HG03066 (cell line): ENCODE data around the gene MACROD2.
A peak's percentile ranks its signal among the peaks of the same experiment; 100 is the strongest.

Experiments used
- ATAC-seq: cut with Tn5 transposase; IDR thresholded peaks from one replicate; pipeline ENCODE4 v1.9.1; 2021; ENCODE audit warnings: low read depth; ENCODE audit not compliant: unreplicated experiment

The MACROD2 gene

GRCh38 chr20:16058268-16058667, 2063.0 kb downstream of the MACROD2 start:
- no peak for ATAC-seq

DNA sequence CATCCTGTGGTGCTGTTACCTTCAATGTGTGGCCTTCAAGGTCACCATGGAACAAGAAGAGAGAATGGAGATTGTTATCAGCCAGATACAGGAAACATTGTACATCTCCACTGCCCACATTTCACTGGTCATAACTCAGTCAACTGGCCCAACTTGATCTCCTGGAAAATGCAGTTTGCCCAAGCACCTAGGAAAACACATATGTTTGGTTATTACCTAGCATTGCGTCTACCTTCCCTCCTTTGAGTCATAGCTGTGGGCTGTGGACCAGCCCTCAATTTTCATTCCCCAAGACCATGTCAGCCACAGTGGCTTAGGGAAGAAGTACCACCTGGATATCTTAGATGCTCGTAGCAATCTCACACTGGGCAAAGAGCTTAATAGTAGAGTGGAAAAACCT, 2064.5 kb downstream of the MACROD2 start:
- no peak for ATAC-seq

DNA sequence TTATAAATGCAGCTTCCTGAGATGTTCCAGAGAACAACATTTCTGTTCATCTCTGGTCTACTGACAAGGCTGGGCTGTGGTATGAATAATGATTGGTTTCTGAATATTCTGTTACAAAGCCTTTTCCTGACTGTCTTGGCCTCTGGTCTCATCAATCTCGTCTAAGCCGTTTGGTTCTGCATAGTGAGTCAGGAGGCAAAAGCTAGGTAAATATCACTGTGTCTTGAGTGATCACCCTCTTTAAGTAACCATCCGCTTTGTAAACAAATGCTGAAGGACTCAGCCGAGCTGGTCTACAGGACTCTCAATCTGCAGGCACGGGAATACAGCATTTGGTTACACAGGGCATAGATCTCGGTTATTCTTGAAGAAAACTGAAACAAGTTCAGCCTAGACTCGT, 2066.0 kb downstream of the MACROD2 start:
- ATAC-seq: no peak

DNA sequence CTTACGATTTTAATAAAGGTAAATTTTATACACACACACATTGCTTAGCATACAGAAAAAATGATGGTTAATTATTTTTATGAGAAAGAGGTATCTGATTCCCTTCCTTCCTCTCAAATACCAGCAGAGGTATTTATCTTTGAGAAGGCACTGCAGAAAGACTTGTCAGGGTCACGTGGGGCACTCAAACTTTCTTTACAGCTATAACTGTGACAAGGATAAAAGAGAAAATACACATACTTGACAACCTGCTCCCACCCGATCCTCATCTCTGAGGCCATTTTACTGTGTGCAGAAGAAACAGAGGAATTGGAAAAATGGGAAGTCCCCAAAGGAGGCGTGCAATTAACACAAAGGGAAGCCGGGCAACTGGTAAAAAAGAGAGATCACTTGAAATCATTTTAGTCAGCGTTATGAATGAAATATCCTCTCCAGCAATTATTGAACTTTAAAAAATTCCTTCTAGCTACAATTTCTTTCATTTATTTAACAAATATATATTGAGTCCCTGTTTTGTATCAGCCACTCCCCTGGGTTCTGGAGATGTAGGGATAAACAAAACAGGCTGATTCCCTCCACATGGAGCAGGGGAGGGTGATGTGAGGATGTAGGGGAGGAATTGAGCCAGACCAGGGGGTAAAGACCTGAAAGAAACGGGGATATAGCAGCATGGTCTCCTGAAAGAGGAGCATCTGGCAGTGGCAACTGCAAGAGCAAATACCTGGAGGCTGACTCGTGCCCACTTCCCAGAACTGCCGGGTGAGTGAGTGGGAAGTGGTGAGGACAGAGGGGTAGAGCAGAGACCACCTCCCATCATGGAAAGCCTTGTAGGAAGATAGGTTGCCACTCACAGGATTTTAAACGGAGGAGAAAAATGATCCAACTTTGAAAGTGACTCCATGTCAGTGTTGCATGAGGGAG, 2067.6 kb downstream of the MACROD2 start:
- ATAC-seq: no peak

DNA sequence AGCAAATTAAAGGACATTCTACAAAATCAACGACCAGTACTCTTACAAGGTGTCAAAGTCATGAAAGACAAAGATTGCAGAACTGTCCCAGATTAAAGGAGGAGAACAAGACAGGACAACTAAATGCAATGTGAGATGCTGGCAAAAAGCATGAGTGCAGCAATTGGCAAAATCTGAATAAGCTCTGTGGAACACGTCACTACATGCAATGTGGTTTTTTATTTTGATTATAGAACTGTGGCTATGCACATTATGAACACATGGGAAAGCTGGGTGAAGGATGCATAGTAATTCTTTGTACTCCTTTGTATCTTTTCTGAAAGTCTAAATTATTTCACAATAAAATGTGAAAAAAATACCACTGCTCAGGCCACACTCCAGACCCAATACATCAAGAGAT, 2068.6 kb downstream of the MACROD2 start:
- no peak for ATAC-seq

GRCh38 chr20:16064989-16065707, 2069.8 kb downstream of the MACROD2 start:
- ATAC-seq: no peak

DNA sequence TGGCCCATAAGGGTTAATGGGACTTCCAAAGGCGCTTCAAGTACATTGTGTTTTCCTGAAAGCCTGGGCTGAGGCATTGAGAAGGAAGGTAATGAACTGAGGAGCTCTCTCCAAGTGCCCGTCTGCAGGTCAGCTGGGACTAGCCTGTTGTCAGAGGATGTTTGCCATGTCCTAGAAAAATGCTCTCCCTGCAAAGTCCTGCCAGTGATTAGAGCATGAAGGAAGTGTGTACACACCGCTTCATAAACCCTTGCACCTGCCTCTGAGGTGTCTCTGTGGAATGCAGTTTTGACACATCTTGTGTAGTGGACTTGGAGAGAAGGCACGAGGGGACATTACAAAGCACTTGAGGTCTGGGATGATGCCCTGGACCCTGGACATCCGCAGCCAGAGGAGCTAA, 2071.3 kb downstream of the MACROD2 start:
- no peak for ATAC-seq

GRCh38 chr20:16069389-16070010, 2074.2 kb downstream of the MACROD2 start:
- ATAC-seq: peak; percentile 91

DNA sequence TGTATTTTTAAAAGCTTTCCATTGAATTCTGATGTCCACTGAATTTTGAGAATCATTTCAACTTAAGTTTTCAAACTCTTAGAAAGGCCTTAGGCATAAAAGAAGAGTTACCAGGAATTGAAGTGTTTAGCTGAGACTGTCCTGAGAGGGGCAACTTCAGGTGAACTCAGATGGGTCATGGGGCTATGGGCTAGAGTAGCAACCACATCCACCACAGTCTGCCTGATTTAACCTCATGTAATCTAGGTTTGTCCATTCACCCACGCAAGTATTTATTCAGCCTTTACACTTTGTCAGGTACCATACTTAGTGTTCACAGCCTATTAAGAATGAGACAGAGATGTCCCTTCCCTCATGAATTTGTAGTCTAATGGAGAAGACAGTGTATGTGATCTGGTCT, 2076.9 kb downstream of the MACROD2 start:
- ATAC-seq: no peak

DNA sequence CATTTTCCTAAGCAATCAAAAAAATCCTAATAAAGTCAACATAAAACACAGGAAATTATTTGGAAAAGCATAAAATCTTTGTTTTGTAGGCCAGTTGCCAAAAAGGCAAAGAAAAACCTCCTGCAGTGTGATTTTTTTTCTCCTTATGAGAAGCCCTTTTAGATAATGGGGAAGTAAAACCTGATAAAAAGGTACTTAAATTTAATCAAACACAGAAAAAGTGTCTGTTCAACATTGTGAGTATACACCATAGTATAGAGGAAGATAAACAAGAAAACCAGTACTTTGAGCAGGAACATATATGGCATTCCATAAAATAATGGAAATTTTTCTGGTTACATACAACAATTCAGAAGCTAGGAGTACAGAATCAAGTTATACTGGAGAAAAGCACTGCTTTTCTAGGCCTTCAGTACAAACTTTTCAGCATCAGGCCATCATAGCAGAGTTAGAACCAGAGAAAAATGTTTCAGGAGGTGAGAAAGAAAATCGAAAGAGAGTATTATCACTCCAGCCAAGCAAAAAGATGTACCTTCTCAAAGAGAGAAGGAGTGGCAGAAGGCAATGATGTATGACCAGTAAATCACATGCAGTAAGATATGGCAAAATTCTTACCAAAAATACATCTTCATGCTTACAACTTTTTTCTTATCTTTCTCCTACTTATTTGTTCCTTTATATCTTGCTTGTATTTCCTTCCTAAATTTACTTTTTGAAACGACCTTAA, 2083.0 kb downstream of the MACROD2 start:
- ATAC-seq: no peak

DNA sequence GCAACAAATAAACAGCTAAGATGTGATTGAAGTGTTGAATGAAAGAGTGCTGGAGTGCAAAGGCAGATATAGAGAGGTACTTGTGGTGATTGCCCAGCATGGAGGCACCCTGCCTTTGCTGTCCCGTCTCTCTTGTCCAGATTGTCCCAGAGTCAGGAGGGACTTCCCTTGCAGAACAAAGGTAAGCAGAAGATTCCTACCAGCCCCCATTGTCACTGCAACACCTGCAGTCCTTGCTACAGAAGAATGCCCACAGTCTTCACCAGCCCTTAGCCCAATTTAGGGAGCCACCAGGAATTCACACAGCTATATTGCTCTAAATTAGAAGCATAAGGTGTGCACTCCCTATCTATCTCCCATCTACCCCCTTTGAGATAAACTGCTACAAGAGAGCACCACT, 2086.1 kb downstream of the MACROD2 start:
- ATAC-seq: no peak

GRCh38 chr20:16082051-16082550, 2086.8 kb downstream of the MACROD2 start:
- no peak for ATAC-seq

DNA sequence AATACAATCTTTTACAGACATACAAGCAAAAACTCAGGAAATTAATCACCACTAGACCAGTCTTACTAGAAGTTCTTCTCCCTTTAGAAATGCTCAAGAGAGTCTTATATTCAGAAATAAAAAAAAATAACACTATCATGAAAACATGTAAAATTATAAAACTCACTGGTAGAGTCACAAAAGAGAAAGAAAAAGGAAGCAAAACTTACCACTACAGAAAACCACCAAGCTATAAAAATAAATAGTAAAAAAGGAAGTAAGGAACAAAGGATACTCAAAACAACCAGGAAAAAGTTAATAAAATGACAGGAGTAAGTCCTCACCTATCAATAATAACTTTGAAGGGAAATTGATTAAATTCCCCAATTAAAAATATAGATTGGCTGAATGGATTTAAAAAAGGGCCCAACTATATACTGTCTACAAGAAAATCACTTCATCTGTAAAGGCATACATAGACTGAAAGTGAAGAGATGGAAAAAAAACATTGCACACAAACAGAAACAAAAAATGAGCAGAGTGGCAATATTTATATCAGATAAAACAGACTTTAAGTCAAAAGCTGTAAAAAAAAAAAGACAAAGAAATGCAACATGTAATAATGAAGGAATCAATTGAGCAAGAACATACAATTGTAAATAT, 2088.4 kb downstream of the MACROD2 start:
- no peak for ATAC-seq

DNA sequence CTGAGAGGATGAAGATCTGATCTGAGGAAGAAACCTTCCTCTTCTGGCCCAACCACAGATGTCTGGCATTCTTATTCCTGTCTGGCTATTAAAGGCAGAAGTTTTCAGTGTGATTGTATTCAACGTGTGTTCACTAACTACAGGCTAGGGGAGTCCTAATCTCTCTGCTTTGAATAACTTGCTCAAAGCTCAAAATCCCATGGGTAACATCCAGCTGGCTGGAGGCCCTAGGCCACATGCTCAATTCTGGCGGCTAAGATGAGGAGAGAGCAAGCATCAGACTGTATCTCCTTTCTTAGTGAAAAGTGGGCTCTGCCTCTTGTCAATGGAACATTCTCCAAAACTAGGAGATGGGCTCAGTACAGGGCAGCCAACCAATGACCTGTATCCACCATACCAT, 2099.9 kb downstream of the MACROD2 start:
- ATAC-seq: no peak

DNA sequence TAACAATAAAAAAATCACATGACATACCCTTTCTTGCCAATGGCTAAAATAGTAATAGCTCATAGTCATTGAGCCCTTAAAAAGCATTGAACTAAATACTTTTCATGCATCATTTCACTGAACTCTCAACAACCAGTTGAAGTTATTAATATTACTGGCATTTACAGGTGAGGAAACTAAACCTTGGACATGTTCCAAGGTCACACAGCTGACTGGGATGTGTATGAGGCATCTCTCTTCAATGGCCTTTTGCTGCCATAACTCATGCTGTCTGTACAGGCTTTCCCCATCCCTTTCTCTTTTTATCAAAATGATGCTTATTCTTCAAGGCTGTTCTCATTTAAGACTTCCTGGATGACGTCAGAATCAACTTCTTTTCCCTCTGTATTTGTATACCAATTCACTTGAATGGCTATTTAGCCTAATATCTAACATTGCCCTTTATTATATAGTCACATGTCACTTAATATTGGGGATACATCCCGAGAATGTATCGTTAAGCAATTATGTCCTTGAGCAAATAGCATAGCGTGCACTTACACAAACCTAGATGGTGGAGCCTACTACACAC, 2101.5 kb downstream of the MACROD2 start:
- ATAC-seq: no peak

DNA sequence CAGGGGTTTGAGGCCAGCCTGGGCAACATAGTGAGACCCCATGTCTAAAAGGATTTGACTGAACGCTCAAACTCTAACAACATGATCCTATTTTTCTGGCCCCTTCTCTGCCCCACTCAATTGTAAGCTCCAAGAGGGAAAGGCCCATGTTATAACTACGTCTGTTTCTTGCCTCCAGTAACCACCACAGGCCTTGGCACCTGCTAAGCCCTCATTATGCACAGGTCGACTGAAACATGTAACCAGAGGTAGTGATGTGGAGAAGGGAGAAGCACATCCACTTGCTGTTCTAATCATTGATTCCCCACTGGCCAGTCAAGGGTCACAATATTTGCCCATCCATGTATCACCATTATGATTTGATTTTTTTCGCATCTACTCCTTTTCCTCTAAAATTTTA, 2102.5 kb downstream of the MACROD2 start:
- no peak for ATAC-seq

- ATAC-seq: no peak
Observed at GRCh38 chr20:16098890-16099639, 2103.7 kb downstream of the MACROD2 start.

DNA sequence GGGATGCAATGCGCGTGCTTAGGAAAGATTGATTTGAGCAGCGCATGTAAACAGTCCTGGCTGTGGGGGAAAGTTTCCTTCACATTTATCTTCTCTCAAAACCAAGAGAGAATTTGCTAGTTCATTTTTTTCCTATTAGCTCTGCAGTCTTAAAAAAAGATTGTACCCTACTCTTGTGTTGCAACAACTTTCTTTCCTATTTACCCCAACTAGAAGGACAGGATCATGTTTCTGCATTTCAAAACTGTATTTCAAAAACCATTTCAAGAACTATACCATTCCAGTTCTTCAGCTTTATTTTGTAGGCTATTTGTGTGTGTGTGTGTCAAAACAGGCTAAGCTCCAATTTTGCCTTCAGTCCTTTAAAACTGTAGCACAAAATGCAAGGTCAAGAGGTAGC, 2104.8 kb downstream of the MACROD2 start:
- no peak for ATAC-seq

DNA sequence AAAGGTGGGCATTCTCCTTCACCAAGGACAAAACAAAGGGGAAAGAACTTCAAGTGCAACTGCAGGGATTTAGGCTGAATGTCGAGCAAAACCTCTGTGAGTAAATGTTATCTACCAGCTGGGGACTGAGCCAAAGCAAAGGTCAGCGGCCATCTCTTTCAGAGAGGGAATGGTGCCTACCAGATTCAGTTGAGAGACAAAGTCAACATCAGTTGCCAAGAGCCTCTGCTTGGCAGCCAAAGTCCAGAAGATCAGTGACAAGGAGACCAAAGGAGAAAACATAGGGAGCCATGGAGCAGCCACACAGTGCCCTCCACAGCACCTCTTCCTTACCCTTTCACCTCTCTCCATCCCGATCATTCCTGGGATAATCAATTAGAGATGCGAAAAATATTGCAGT, 2105.5 kb downstream of the MACROD2 start:
- no peak for ATAC-seq
